Stimulated activated CD8-positive, alpha-beta memory T cell treated with anti-CD3 and anti-CD28 coated beads, Interleukin-15, amount 100 ng/mL, for 48 hours (primary cell): Measurements from ENCODE around the gene RNF2.
"Not testable (repeated sequence)": the region's sequence is repeated elsewhere in the genome, so short reads cannot be mapped to it uniquely, and the experiment has no call there.

Source experiments
- DNase-seq, 2 donors: peaks; one replicate each; pipeline ENCODE4 v3.0.0-alpha.2; 2020; ENCODE audit warnings: low read depth in 2 of 2

The RNF2 gene

GRCh38 chr1:185050823-185051451 is 5.6 kb downstream of the RNF2 start:
- DNase-seq: no peak

DNA sequence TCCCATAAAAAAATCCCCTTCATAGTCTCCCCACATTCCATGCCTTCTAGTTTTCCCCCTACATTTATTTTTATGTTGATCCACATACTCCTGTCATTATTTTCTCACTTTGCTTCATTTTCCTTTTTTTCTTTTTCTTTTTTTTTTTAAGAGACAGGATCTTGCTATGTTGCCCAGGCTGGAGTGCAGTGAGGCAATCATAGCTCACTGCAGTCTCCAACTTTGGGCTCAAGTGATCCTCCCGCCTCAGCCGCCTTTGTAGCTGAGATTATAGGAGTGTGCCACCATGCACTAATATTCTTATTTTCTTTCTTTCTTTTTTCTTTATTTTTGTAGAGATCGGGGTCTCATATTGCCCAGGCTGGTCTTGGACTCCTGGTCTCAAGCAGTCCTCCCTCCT is 7.8 kb downstream of the RNF2 start:
- DNase-seq: no peak

- no peak for DNase-seq
Measured at GRCh38 chr1:185054365-185055060, 9.2 kb downstream of the RNF2 start.

DNA sequence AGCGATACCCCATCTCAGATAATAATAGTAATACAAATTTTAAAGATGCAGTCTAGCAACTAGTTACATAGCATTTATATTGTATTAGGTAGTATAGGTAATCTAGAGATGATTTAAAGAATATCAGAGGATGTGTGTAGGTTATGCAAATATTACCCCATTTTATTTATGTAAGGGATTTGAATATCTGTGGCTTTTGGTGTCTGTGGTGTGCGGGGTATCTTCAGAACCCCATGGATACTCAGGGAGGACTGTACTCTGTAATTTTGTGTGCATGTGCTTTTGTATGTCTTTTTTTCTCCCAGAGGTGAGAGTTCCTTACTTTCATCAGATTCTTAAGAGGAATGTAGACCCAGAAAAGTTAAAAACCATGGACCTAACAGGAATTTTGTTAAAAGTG is 12.8 kb downstream of the RNF2 start:
- DNase-seq: no peak

- DNase-seq: no peak
Measured at GRCh38 chr1:185058876-185059275, 13.5 kb downstream of the RNF2 start.

GRCh38 chr1:185059950-185060571 is 14.7 kb downstream of the RNF2 start:
- DNase-seq: no peak

DNA sequence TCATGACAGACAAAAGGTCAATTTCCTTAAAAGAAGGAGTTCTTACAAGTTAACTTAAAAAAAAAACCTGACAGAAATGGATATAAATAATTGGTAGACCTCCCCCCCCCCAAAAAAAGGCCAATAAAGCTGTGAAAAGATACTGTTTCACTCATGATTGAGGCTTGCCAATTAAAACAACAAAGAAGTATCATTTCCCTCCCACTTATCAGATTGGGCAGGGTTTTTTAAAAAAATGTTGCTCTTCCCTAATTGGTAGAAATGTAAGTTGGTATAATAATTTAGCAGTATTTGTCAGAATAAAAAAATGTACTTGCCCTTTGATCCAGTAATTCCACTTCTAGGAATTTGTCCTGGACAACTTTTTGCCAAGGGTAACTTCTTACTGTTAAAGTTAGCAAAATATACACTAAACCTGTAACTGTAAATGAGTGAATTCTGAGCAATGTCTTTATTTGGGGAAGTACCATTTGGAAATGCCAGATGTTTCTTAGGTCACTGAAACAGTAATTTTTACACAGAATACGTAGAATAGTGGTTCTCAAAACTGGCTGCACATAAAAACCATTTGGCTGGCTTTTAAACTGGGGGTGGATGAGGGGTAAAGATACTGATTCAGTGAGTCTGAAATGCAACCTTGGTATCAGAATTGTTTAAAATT is 17.5 kb downstream of the RNF2 start:
- DNase-seq: no peak

DNA sequence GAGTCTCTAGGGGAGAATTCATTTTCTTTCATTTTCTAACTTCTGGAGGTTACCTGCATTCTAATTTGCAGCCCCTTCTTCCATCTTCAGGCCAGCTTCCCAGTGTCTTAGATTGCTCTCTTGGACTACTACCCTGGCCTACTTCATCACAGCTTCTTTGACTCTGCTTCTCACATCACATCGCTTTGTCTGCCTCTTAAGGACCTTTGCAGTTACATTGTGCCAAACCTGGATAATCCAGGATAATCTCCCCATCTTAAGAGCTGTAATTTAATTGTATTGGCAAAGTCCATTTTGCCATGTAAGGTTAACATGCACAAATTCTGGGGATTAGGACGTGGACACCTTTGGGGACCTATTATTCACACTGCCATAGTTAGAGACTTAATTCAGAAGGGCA is 18.4 kb downstream of the RNF2 start:
- DNase-seq: no peak

DNA sequence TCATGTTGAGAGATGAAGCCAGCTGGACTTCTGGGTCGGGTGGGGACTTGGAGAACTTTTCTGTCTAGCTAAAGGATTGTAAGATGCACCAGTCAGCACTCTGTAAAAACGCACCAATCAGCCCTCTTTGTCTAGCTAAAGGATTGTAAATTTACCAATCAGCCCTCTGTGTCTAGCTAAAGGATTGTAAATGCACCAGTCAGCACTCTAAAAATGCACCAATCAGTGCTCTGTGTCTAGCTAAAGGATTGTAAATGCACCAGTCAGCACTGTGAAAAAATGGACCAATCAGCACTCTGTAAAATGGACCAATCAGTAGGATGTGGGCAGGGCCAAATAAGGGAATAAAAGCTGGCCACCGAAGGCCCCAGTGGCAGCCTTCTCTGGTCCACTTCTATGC is 19.6 kb downstream of the RNF2 start:
- not testable (repeated sequence) for DNase-seq

DNA sequence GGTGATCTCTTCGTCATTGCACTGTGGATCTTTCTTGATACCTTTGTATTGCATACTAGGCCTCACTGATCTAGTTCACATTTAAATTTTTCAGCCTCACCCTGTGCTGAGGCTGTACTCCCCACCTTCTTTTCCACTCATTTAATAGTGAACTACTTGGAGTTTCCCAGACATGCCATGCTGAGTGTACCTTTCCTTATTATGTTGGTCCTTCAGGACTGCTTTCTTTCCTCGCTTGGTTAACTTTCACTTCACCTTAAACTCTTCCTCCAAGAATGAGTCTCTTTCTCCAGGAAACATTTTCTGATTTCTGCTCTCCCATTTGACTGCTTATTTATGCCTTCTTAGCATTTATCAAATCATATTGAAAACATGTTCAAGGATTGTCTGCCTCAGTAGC is 20.8 kb downstream of the RNF2 start:
- DNase-seq: no peak

- DNase-seq: no peak
Measured at GRCh38 chr1:185068341-185068740, 23.0 kb downstream of the RNF2 start.

DNA sequence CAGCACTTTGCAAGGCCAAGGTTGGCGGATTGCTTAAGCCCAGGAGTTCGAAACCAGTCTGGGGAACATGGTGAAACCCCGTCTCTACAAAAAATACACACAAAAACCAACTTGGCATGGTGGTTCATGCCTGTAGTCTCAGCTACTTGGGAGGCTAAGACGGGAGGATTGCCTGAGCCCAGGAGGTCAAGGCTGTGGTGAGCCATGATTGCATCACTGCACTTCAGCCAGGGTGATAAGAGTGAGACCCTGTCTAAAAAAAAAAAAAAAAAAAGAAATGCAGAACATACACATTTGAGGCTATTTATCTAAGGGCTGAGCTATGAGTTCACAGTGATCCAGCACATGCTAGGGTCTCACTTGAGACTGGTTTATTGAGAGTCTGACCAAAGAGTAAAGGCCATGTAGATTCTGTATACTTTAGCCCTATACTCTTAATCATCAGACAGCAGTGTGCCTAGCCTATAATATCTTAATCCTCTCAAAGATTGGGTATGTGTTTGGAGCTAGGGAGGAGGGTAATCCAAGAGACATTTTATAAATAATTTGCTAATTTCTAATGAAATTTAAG is 23.9 kb downstream of the RNF2 start:
- no peak for DNase-seq

GRCh38 chr1:185070051-185070450 is 24.7 kb downstream of the RNF2 start:
- no peak for DNase-seq

GRCh38 chr1:185073725-185074124 is 28.4 kb downstream of the RNF2 start:
- no peak for DNase-seq

DNA sequence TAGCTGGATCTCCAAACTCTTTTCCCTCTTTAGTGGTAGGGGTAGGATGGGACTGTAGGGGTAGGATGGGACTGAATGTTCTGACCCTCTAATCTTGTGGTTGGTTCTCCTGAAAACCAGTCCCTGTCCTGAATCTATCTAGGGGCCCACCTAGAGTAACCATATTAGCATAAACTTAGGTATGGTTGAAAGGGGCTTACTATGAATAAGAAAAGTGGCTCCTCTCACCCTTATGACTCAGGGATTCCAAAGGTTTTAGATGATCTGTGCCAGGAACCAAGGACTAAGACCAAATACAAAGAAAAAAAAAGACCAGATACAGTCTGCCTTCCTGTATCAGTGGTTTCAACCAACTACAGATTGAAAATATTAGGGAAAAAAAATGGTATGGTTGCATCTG is 28.9 kb downstream of the RNF2 start:
- no peak for DNase-seq

GRCh38 chr1:185075476-185075875 is 30.1 kb downstream of the RNF2 start:
- no peak for DNase-seq

GRCh38 chr1:185077374-185077773 is 32.0 kb downstream of the RNF2 start:
- no peak for DNase-seq

- DNase-seq: no peak
Measured at GRCh38 chr1:185080422-185080821, 35.1 kb downstream of the RNF2 start.

GRCh38 chr1:185083818-185084217 is 38.5 kb downstream of the RNF2 start:
- no peak for DNase-seq

DNA sequence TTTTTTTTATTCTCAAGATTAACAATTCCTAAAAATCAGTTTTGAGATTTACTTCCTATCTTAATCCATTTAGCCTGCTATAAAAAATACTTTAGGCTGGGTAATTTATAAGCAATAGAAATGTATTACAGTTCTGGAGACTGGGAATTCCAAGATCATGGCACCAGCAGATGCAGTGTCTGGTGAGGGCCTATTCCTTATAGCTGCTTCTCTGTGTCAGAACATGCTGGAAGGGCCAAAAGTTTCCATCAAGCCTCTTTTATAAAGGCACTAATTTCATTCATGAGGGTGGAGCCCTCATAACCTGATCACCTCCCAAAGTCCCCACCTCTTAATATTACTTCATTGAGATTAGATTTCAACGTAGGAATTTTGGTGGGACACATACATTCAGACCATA is 41.7 kb downstream of the RNF2 start:
- no peak for DNase-seq

- no peak for DNase-seq
Measured at GRCh38 chr1:185087746-185088145, 42.4 kb downstream of the RNF2 start.

- DNase-seq: no peak
Measured at GRCh38 chr1:185091480-185091879, 46.1 kb downstream of the RNF2 start.
